ENCODE data around the gene TWIST2.

Gene TWIST2

GRCh38 chr2:238874330-238875050, 26.6 kb downstream of the TWIST2 start:
- Histone ChIP-seq H3K27ac (no peak overlapping the region), H3K9ac (ENCODE audit: insufficient read length) (no peak overlapping the region), H3K4me3 (no peak overlapping the region), H3K36me3 (ENCODE audit: insufficient read depth, low read length) (no peaks in the 10 kb centered on the region), H3K9me3 (ENCODE audit: low read depth, low read length) (no peaks in the 10 kb centered on the region)
- TF ChIP-seq EZH2 (IDR thresholded peaks at IDR 0.05), result no peak
- TF ChIP-seq POLR2AphosphoS5 (IDR thresholded peaks at IDR 0.05; ENCODE audit: borderline replicate concordance, low read depth, low read length), result no peak
- no peak for TF ChIP-seq FOXP2 (optimal IDR thresholded peaks at IDR 0.05; ENCODE audit: control extremely low read depth, extremely low read length, insufficient read depth)
- DNase-seq (ENCODE audit: low read depth, low spot score), result no peak

GRCh38 chr2:238875101-238875470, 27.2 kb downstream of the TWIST2 start:
- H3K36me3 ChIP-seq (ENCODE audit: insufficient read depth, low read length), result no peaks in the 10 kb centered on the region
- H3K27ac ChIP-seq, result no peak overlapping the region
- no peaks in the 10 kb centered on the region for H3K9me3 ChIP-seq (ENCODE audit: low read depth, low read length)
- no peak overlapping the region for H3K4me3 ChIP-seq
- TF ChIP-seq FOXP2 (optimal IDR thresholded peaks at IDR 0.05; ENCODE audit: control extremely low read depth, extremely low read length, insufficient read depth) (no peak), POLR2AphosphoS5 (IDR thresholded peaks at IDR 0.05; ENCODE audit: borderline replicate concordance, low read depth, low read length) (no peak), EZH2 (IDR thresholded peaks at IDR 0.05) (no peak)
- H3K9ac ChIP-seq (ENCODE audit: insufficient read length), result no peak overlapping the region
- no peak for DNase-seq (ENCODE audit: low read depth, low spot score)

- no peak overlapping the region for H3K9ac ChIP-seq (ENCODE audit: insufficient read length)
- H3K4me3 ChIP-seq, result no peak overlapping the region
- no peak for DNase-seq (ENCODE audit: low read depth, low spot score)
- no peak for TF ChIP-seq POLR2AphosphoS5 (IDR thresholded peaks at IDR 0.05; ENCODE audit: borderline replicate concordance, low read depth, low read length)
- no peak for TF ChIP-seq FOXP2 (optimal IDR thresholded peaks at IDR 0.05; ENCODE audit: control extremely low read depth, extremely low read length, insufficient read depth)
- TF ChIP-seq EZH2 (IDR thresholded peaks at IDR 0.05), result no peak
- H3K27ac ChIP-seq, result no peak overlapping the region
- no peaks in the 10 kb centered on the region for H3K36me3 ChIP-seq (ENCODE audit: insufficient read depth, low read length)
- H3K9me3 ChIP-seq (ENCODE audit: low read depth, low read length), result no peaks in the 10 kb centered on the region
Observed at GRCh38 chr2:238875471-238876231, 27.8 kb downstream of the TWIST2 start.

- no peak overlapping the region for H3K9ac ChIP-seq (ENCODE audit: insufficient read length)
- H3K27ac ChIP-seq, result no peak overlapping the region
- no peaks in the 10 kb centered on the region for H3K36me3 ChIP-seq (ENCODE audit: insufficient read depth, low read length)
- no peak for DNase-seq (ENCODE audit: low read depth, low spot score)
- no peak overlapping the region for H3K4me3 ChIP-seq
- TF ChIP-seq EZH2 (IDR thresholded peaks at IDR 0.05), result no peak
- TF ChIP-seq FOXP2 (optimal IDR thresholded peaks at IDR 0.05; ENCODE audit: control extremely low read depth, extremely low read length, insufficient read depth), result no peak
- TF ChIP-seq POLR2AphosphoS5 (IDR thresholded peaks at IDR 0.05; ENCODE audit: borderline replicate concordance, low read depth, low read length), result no peak
- no peaks in the 10 kb centered on the region for H3K9me3 ChIP-seq (ENCODE audit: low read depth, low read length)
Observed at GRCh38 chr2:238876232-238876630, 28.3 kb downstream of the TWIST2 start.

- Histone ChIP-seq H3K36me3 (ENCODE audit: insufficient read depth, low read length) (no peaks in the 10 kb centered on the region), H3K4me3 (no peak overlapping the region), H3K27ac (no peak overlapping the region), H3K9me3 (ENCODE audit: low read depth, low read length) (no peaks in the 10 kb centered on the region), H3K9ac (ENCODE audit: insufficient read length) (no peak overlapping the region)
- DNase-seq (ENCODE audit: low read depth, low spot score), result no peak
- no peak for TF ChIP-seq FOXP2 (optimal IDR thresholded peaks at IDR 0.05; ENCODE audit: control extremely low read depth, extremely low read length, insufficient read depth)
- no peak for TF ChIP-seq EZH2 (IDR thresholded peaks at IDR 0.05)
- no peak for TF ChIP-seq POLR2AphosphoS5 (IDR thresholded peaks at IDR 0.05; ENCODE audit: borderline replicate concordance, low read depth, low read length)
Observed at GRCh38 chr2:238878051-238878735, 30.3 kb downstream of the TWIST2 start.

GRCh38 chr2:238879043-238879442, 31.2 kb downstream of the TWIST2 start:
- Histone ChIP-seq H3K4me3 (no peak overlapping the region), H3K27ac (no peak overlapping the region), H3K9ac (ENCODE audit: insufficient read length) (no peak overlapping the region), H3K9me3 (ENCODE audit: low read depth, low read length) (no peaks in the 10 kb centered on the region), H3K36me3 (ENCODE audit: insufficient read depth, low read length) (no peaks in the 10 kb centered on the region)
- no peak for DNase-seq (ENCODE audit: low read depth, low spot score)
- no peak for TF ChIP-seq POLR2AphosphoS5 (IDR thresholded peaks at IDR 0.05; ENCODE audit: borderline replicate concordance, low read depth, low read length)
- TF ChIP-seq EZH2 (IDR thresholded peaks at IDR 0.05), result no peak
- no peak for TF ChIP-seq FOXP2 (optimal IDR thresholded peaks at IDR 0.05; ENCODE audit: control extremely low read depth, extremely low read length, insufficient read depth)

- H3K27ac ChIP-seq, result no peak overlapping the region
- DNase-seq (ENCODE audit: low read depth, low spot score), result no peak
- TF ChIP-seq EZH2 (IDR thresholded peaks at IDR 0.05) (no peak), FOXP2 (optimal IDR thresholded peaks at IDR 0.05; ENCODE audit: control extremely low read depth, extremely low read length, insufficient read depth) (no peak), POLR2AphosphoS5 (IDR thresholded peaks at IDR 0.05; ENCODE audit: borderline replicate concordance, low read depth, low read length) (no peak)
- no peaks in the 10 kb centered on the region for H3K36me3 ChIP-seq (ENCODE audit: insufficient read depth, low read length)
- no peak overlapping the region for H3K9ac ChIP-seq (ENCODE audit: insufficient read length)
- H3K4me3 ChIP-seq, result no peak overlapping the region
- no peaks in the 10 kb centered on the region for H3K9me3 ChIP-seq (ENCODE audit: low read depth, low read length)
Observed at GRCh38 chr2:238879621-238880377, 31.9 kb downstream of the TWIST2 start.
